ENCODE data around the gene CACNB2.

CACNB2 gene

GRCh38 chr10:18378766-18379165 lies 238.5 kb downstream of the CACNB2 start:
- peaks cover 4% of the 10 kb centered on the region for H3K9me3 Mint-ChIP-seq
- H3K4me3 Mint-ChIP-seq = no peak overlapping the region
- DNase-seq (ENCODE audit: low spot score in 2 of 2) = no peak
- H3K36me3 Mint-ChIP-seq = no peaks in the 10 kb centered on the region
- no peak for ATAC-seq
- no peak overlapping the region for H3K27ac Mint-ChIP-seq
- no peaks in the 10 kb centered on the region for H3K4me1 Mint-ChIP-seq

- Mint-ChIP-seq H3K4me1 (no peaks in the 10 kb centered on the region), H3K36me3 (no peaks in the 10 kb centered on the region), H3K9me3 (peaks cover 4% of the 10 kb centered on the region), H3K4me3 (no peak overlapping the region), H3K27ac (no peak overlapping the region)
- no peak for DNase-seq (ENCODE audit: low spot score in 2 of 2)
- ATAC-seq = no peak
Measured at GRCh38 chr10:18381679-18382078, 241.5 kb downstream of the CACNB2 start.

DNA sequence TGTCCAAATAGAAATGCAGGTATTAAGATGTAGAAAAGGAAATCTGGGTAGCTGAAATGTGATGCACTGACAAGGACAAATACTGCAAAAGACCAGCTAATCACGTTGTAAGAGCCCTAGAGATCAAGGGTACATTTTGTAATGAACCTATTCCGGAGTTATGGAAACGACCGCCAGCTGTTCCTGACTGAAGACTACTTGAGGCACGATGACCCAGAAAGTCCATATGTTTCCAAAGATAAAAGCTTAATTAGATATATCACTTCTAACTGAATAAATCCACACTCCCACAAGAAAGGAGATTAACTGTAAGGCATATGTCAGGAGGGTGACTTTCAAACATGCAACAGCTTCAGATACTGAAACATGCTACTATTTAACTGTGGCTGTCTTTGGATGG lies 257.7 kb downstream of the CACNB2 start:
- DNase-seq (ENCODE audit: low spot score in 2 of 2) (no peak), ATAC-seq (no peak)
- Mint-ChIP-seq H3K4me1 (peaks cover 9% of the 10 kb centered on the region), H3K36me3 (peaks cover 5% of the 10 kb centered on the region), H3K27ac (no peak overlapping the region), H3K9me3 (no peaks in the 10 kb centered on the region), H3K4me3 (no peak overlapping the region)

DNA sequence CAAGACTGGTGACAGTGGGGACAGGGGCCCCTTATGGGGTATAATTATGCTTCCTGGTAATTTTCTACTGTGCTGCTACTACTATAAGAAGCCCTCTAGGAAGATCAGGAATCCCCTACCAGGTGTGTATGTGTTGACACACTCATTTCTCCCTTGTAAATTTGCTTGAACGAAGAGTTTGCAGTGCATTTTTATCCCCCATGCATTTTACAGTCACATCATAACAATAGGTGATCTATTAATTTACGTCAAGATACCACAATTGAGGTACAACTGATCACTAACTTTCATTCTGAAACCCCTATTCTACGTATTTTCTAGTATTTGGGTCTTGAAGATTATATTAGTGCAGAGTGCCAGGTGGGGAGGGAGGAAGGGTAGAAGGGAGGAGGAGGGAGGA lies 258.9 kb downstream of the CACNB2 start:
- no peak for DNase-seq (ENCODE audit: low spot score in 2 of 2)
- no peaks in the 10 kb centered on the region for H3K9me3 Mint-ChIP-seq
- no peak for ATAC-seq
- peaks cover 5% of the 10 kb centered on the region for H3K36me3 Mint-ChIP-seq
- H3K27ac Mint-ChIP-seq = no peak overlapping the region
- peaks cover 9% of the 10 kb centered on the region for H3K4me1 Mint-ChIP-seq
- H3K4me3 Mint-ChIP-seq = no peak overlapping the region

GRCh38 chr10:18400201-18400905 lies 260.1 kb downstream of the CACNB2 start:
- peaks cover 9% of the 10 kb centered on the region for H3K4me1 Mint-ChIP-seq
- no peak overlapping the region for H3K27ac Mint-ChIP-seq
- no peak overlapping the region for H3K4me3 Mint-ChIP-seq
- DNase-seq (ENCODE audit: low spot score in 2 of 2) (no peak), ATAC-seq (no peak)
- H3K36me3 Mint-ChIP-seq = peaks cover 5% of the 10 kb centered on the region
- no peaks in the 10 kb centered on the region for H3K9me3 Mint-ChIP-seq

DNA sequence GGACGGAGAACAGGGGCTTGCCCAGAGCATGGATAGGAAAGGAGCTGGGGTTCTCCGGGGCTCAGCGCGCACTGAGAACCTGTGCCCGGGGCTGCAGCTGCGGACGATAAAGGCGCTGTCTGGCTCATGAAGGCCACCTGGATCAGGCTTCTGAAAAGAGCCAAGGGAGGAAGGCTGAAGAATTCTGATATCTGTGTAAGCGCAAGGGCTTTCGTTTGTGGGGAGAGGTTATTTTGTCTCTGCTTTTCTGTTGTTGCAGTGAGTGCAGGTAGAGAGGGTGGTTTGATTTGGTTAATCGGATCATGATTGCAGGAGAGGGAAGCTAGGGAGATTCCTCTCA lies 260.7 kb downstream of the CACNB2 start:
- DNase-seq (ENCODE audit: low spot score in 2 of 2) (no peak), ATAC-seq (no peak)
- H3K27ac Mint-ChIP-seq = no peak overlapping the region
- no peak overlapping the region for H3K4me3 Mint-ChIP-seq
- H3K9me3 Mint-ChIP-seq = no peaks in the 10 kb centered on the region
- H3K36me3 Mint-ChIP-seq = peaks cover 5% of the 10 kb centered on the region
- H3K4me1 Mint-ChIP-seq = peaks cover 9% of the 10 kb centered on the region

GRCh38 chr10:18401416-18402195 lies 261.4 kb downstream of the CACNB2 start:
- Mint-ChIP-seq H3K36me3 (peaks cover 5% of the 10 kb centered on the region), H3K9me3 (no peaks in the 10 kb centered on the region), H3K4me1 (peaks cover 9% of the 10 kb centered on the region), H3K4me3 (no peak overlapping the region), H3K27ac (no peak overlapping the region)
- DNase-seq (ENCODE audit: low spot score in 2 of 2) (no peak), ATAC-seq (no peak)

DNA sequence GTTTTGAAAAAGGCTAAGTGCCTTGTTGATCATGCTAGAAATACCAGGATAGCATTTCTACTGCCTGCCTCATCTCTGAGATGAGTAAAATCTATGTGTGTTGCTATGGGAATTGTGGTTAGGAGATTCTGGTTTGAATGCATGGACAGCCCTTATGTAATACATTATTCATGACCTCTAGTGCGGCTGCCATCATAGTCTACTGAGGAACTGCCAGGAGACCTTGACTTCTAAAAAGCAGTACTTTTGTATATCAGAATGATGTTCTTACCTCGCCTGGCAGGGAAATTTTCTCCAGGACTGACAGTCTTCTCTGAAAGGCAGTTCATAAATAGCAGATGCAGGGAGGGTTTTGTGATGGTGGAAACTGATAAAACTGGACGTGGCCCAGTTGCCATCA lies 262.6 kb downstream of the CACNB2 start:
- no peak for ATAC-seq
- Mint-ChIP-seq H3K36me3 (no peaks in the 10 kb centered on the region), H3K27ac (no peak overlapping the region), H3K4me3 (no peak overlapping the region), H3K4me1 (peaks cover 9% of the 10 kb centered on the region), H3K9me3 (no peaks in the 10 kb centered on the region)
- no peak for DNase-seq (ENCODE audit: low spot score in 2 of 2)

DNA sequence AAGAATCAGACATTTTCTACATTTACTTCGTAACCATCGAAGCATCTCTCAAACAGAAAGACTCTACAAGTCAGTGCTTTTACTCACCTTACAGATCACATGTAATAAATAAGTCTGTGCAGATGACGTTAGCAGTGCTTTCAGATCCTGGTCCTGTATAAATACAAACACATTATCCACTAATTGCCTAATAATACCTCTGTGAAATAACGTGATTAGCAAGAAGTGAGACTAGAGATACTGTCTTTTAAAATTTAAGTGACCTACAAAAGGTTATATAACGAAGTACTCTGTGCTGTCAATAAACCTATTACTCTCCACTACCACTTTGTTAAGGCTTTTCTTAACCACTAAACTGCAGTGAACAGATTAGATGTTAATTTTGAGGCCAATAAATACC lies 264.3 kb downstream of the CACNB2 start:
- no peaks in the 10 kb centered on the region for H3K36me3 Mint-ChIP-seq
- H3K4me1 Mint-ChIP-seq = peaks cover 9% of the 10 kb centered on the region
- H3K27ac Mint-ChIP-seq = no peak overlapping the region
- no peak overlapping the region for H3K4me3 Mint-ChIP-seq
- H3K9me3 Mint-ChIP-seq = no peaks in the 10 kb centered on the region
- no peak for DNase-seq (ENCODE audit: low spot score in 2 of 2)
- ATAC-seq = no peak

DNA sequence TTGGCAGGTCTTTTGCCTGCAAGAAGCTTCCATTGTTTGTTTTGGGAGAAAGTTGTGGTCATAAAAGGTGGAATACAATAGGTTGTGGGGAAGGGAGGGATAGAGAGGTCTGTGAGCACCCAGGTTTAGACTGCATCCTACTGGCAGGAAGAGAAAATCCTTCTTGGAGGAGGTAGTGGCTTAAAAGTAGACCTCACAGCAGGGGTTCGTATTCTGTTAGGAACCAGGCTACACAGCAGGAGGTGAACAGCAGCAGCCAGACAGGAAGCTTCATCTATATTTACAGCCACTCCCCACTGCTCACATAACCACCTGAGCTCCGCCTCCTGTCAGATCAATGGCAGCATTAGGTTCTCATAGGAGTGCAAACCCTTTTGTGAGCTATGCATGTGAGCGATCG lies 265.9 kb downstream of the CACNB2 start:
- H3K36me3 Mint-ChIP-seq = no peaks in the 10 kb centered on the region
- no peak overlapping the region for H3K27ac Mint-ChIP-seq
- no peak overlapping the region for H3K4me3 Mint-ChIP-seq
- DNase-seq (ENCODE audit: low spot score in 2 of 2) (no peak), ATAC-seq (peak; percentile 13)
- no peaks in the 10 kb centered on the region for H3K4me1 Mint-ChIP-seq
- H3K9me3 Mint-ChIP-seq = no peaks in the 10 kb centered on the region

- H3K9me3 Mint-ChIP-seq = no peaks in the 10 kb centered on the region
- H3K4me3 Mint-ChIP-seq = no peak overlapping the region
- no peaks in the 10 kb centered on the region for H3K4me1 Mint-ChIP-seq
- no peak for DNase-seq (ENCODE audit: low spot score in 2 of 2)
- no peak overlapping the region for H3K27ac Mint-ChIP-seq
- no peak for ATAC-seq
- H3K36me3 Mint-ChIP-seq = no peaks in the 10 kb centered on the region
Measured at GRCh38 chr10:18409599-18410397, 269.6 kb downstream of the CACNB2 start.

DNA sequence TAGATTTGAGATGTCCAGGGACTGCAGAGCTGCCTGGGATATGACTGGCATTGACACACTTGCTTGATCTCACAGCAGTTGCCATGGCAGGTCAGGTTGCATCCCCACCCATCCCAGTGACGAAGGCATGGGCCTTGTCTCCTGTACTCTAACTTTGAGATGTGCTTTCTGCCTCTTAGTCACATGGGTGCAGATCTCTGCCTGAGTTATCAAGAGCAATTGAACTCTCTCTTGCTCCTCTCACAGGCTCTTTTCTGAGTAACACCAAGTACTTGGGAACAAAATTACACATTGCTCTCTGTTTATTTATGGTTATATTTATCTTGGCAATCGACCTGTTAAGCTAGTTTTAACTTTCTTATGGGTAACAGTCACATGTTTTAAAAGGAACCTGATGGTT lies 273.8 kb downstream of the CACNB2 start:
- DNase-seq (ENCODE audit: low spot score in 2 of 2) (no peak), ATAC-seq (no peak)
- Mint-ChIP-seq H3K36me3 (no peaks in the 10 kb centered on the region), H3K4me1 (no peaks in the 10 kb centered on the region), H3K27ac (no peak overlapping the region), H3K4me3 (no peak overlapping the region), H3K9me3 (peaks cover 4% of the 10 kb centered on the region)

DNA sequence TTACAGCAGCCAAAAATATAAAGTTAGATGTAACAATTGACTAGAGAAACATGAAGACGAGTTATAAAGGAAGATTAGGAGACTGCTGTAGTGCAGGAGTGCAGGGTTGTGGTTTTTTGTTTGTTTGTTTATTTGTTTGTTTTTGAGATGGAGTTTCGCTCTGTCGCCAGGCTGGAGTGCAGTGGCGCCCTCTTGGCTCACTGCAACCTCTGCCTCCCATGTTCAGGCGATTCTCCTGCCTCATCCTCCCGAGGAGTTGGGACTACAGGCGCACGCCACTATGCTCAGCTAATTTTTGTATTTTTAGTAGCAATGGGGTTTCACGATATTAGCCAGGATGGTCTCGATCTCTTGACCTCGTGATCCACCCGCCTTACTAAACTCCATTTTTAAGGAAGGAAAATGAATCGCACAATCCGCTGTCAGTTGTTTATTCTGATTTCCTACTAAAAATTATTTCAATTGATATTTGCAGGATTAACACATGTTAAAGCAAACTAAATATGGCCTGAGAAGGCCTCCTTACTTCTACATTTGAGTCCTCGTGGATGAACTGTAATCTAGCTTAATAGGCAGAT lies 277.8 kb downstream of the CACNB2 start:
- no peaks in the 10 kb centered on the region for H3K36me3 Mint-ChIP-seq
- ATAC-seq (no peak), DNase-seq (ENCODE audit: low spot score in 2 of 2) (no peak)
- H3K27ac Mint-ChIP-seq = no peak overlapping the region
- H3K4me3 Mint-ChIP-seq = no peak overlapping the region
- H3K4me1 Mint-ChIP-seq = no peaks in the 10 kb centered on the region
- H3K9me3 Mint-ChIP-seq = peaks cover 4% of the 10 kb centered on the region

- no peaks in the 10 kb centered on the region for H3K36me3 Mint-ChIP-seq
- no peak overlapping the region for H3K27ac Mint-ChIP-seq
- H3K9me3 Mint-ChIP-seq = peaks cover 4% of the 10 kb centered on the region
- no peak overlapping the region for H3K4me3 Mint-ChIP-seq
- no peaks in the 10 kb centered on the region for H3K4me1 Mint-ChIP-seq
- no peak for ATAC-seq
- no peak for DNase-seq (ENCODE audit: low spot score in 2 of 2)
Measured at GRCh38 chr10:18418541-18419215, 278.5 kb downstream of the CACNB2 start.

GRCh38 chr10:18419945-18420344 lies 279.7 kb downstream of the CACNB2 start:
- Mint-ChIP-seq H3K9me3 (peaks cover 4% of the 10 kb centered on the region), H3K36me3 (no peaks in the 10 kb centered on the region), H3K4me1 (no peaks in the 10 kb centered on the region), H3K4me3 (no peak overlapping the region), H3K27ac (no peak overlapping the region)
- ATAC-seq (no peak), DNase-seq (ENCODE audit: low spot score in 2 of 2) (no peak)

All from stimulated activated effector memory CD8-positive, alpha-beta T cell treated with anti-CD3 and anti-CD28 coated beads, Interleukin-12 subunit alpha, Interleukin-12 subunit beta, amount 100 ng/mL, for 72 hours (primary cell).